Immature natural killer cell (primary cell): ENCODE results near the gene C19orf73. TPM values are rescaled to one million over a fixed set of nuclear protein-coding genes. Genes with fewer than 3 reads are reported as not detected.
A peak's percentile ranks its signal among the peaks of the same experiment; 100 is the strongest.

Experiments used
- DNase-seq, 3 donors: peaks; one replicate each; pipeline ENCODE4 v3.0.0; 2022; ENCODE audit warnings: mixed read lengths in 1 of 3
- H3K27ac Mint-ChIP-seq, 6 donors: one replicate each; pipeline ENCODE4 v1.8.0; 2020; ENCODE audit warnings: mixed read lengths in 6 of 6, mild to moderate bottlenecking in 5 of 6, inconsistent platforms in 4 of 6, moderate library complexity in 3 of 6
- H3K27me3 Mint-ChIP-seq, 3 donors: one replicate each; pipeline ENCODE4 v1.8.0; 2020 to 2021; ENCODE audit warnings: low read depth in 3 of 3, mild to moderate bottlenecking in 3 of 3, mixed read lengths in 3 of 3, moderate library complexity in 3 of 3, inconsistent platforms in 1 of 3
- H3K36me3 Mint-ChIP-seq, 3 donors: one replicate each; pipeline ENCODE4 v1.8.0; 2020; ENCODE audit warnings: mixed read lengths in 3 of 3, inconsistent platforms in 2 of 3, mild to moderate bottlenecking in 2 of 3
- H3K4me1 Mint-ChIP-seq, 2 donors: one replicate each; pipeline ENCODE4 v1.8.0; 2020; ENCODE audit warnings: inconsistent platforms in 2 of 2, mild to moderate bottlenecking in 2 of 2, mixed read lengths in 2 of 2, moderate library complexity in 1 of 2
- H3K4me3 Mint-ChIP-seq, 5 donors: one replicate each; pipeline ENCODE4 v1.8.0; 2020; ENCODE audit warnings: mild to moderate bottlenecking in 5 of 5, mixed read lengths in 5 of 5, inconsistent platforms in 3 of 5, moderate library complexity in 3 of 5
- H3K9me3 Mint-ChIP-seq, 6 donors: one replicate each; pipeline ENCODE4 v1.8.0; 2020; ENCODE audit warnings: mild to moderate bottlenecking in 6 of 6, mixed read lengths in 6 of 6, inconsistent platforms in 4 of 6, moderate library complexity in 3 of 6
- polyA plus RNA-seq, 3 donors: library from polyadenylated mRNA; unstranded; fragments of 300-500 nt; fragmentation: Illumina TruSeq; gene quantifications; one replicate each; pipeline ENCODE4 v1.2.3, GENCODE V29; 2021

The C19orf73 gene
- polyA plus RNA-seq, 3 donors from 2014 or later: 2.6 to 5.5 (median 3.6) TPM

DNA sequence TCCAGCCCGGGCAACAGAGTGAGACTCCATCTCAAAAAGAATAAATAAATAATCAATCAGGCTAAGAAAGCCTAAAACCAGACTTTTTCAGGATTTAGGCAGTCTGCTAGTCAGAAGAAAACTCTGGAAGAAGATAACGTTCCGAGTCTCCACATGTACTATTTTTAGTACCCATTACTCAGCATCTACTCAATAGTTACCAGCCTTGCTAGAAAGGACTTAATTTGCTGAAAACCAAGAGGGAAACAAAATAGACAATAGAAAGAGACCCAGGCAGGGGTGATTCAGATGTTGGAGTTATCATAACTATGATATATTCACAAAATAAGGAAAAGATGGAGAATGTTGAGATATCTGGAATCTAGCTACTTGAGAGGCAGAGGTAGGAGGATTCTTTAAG is 8.4 kb downstream of the C19orf73 start:
- peak overlapping the region in 1 of 6 donors; percentile 55 for H3K27ac Mint-ChIP-seq

GRCh38 chr19:49109569-49110233 is 9.2 kb downstream of the C19orf73 start:
- no peaks in the 10 kb centered on the region for H3K9me3 Mint-ChIP-seq
- H3K4me3 Mint-ChIP-seq: no peak overlapping the region
- peaks cover 11% of the 10 kb centered on the region in 2 donors for H3K4me1 Mint-ChIP-seq
- H3K27ac Mint-ChIP-seq: peak overlapping the region in 1 of 6 donors; percentile 1
- H3K36me3 Mint-ChIP-seq: peaks cover 16 to 24% (median 19%) of the 10 kb centered on the region in 3 donors
- DNase-seq: no peak
- H3K27me3 Mint-ChIP-seq: peaks cover 5 to 7% (median 6%) of the 10 kb centered on the region in 3 donors

More for the DNA sequence above, 8.4 kb downstream of the C19orf73 start:
- peaks cover 5 to 7% (median 6%) of the 10 kb centered on the region in 3 donors for H3K27me3 Mint-ChIP-seq
- no peak for DNase-seq
- peaks cover 15 to 18% of the 10 kb centered on the region in 2 donors for H3K4me1 Mint-ChIP-seq
- H3K9me3 Mint-ChIP-seq: no peaks in the 10 kb centered on the region
- peaks cover 10 to 19% (median 15%) of the 10 kb centered on the region in 3 donors for H3K36me3 Mint-ChIP-seq
- no peak overlapping the region for H3K4me3 Mint-ChIP-seq

DNA sequence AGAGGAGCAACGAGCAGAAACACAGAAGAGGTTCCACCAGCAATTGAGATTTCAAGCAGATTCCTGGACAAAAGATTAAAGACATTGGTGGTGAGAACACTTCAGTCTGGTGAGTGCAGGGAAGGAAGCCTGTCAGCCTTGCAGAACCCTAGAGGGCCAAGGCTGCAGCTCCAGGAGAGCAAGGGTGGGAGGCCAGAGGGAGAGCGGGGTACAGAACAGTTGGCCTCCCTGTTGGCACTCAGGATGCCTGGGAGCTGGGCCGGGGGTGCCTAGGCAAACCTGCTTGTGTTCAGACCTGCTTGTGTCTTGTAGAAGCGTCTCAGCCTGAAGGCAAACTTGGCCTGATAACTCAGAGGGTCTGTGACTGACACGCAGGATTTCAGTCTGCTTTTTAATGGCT is 9.9 kb downstream of the C19orf73 start:
- peaks cover 17 to 25% (median 19%) of the 10 kb centered on the region in 3 donors for H3K36me3 Mint-ChIP-seq
- H3K27ac Mint-ChIP-seq: peak overlapping the region in 3 of 6 donors; percentile 1 to 37 (median 19)
- no peak overlapping the region for H3K4me3 Mint-ChIP-seq
- peaks cover 5 to 7% (median 6%) of the 10 kb centered on the region in 3 donors for H3K27me3 Mint-ChIP-seq
- DNase-seq: no peak
- H3K9me3 Mint-ChIP-seq: no peaks in the 10 kb centered on the region
- peaks cover 10 to 11% of the 10 kb centered on the region in 2 donors for H3K4me1 Mint-ChIP-seq

DNA sequence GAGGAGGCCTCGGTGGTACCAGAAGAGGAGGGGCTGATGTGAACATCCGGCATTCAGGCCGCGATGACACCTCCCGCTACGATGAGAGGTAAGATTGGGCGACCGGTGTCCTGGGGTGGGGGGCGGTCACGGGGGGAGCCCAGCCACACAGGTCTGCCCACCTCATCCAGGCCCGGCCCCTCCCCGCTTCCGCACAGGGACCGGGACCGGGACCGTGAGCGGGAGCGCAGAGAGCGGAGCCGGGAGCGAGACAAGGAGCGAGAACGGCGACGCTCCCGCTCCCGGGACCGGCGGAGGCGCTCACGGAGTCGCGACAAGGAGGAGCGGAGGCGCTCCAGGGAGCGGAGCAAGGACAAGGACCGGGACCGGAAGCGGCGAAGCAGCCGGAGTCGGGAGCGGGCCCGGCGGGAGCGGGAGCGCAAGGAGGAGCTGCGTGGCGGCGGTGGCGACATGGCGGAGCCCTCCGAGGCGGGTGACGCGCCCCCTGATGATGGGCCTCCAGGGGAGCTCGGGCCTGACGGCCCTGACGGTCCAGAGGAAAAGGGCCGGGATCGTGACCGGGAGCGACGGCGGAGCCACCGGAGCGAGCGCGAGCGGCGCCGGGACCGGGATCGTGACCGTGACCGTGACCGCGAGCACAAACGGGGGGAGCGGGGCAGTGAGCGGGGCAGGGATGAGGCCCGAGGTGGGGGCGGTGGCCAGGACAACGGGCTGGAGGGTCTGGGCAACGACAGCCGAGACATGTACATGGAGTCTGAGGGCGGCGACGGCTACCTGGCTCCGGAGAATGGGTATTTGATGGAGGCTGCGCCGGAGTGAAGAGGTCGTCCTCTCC is 11.1 kb downstream of the C19orf73 start:
- no peak for DNase-seq
- H3K9me3 Mint-ChIP-seq: no peaks in the 10 kb centered on the region
- H3K36me3 Mint-ChIP-seq: peaks cover 17 to 25% (median 19%) of the 10 kb centered on the region in 3 donors
- H3K27me3 Mint-ChIP-seq: peaks cover 5 to 7% (median 6%) of the 10 kb centered on the region in 3 donors
- H3K4me3 Mint-ChIP-seq: no peak overlapping the region
- peaks cover 0 to 1% of the 10 kb centered on the region in 2 donors for H3K4me1 Mint-ChIP-seq
- no peak overlapping the region for H3K27ac Mint-ChIP-seq

DNA sequence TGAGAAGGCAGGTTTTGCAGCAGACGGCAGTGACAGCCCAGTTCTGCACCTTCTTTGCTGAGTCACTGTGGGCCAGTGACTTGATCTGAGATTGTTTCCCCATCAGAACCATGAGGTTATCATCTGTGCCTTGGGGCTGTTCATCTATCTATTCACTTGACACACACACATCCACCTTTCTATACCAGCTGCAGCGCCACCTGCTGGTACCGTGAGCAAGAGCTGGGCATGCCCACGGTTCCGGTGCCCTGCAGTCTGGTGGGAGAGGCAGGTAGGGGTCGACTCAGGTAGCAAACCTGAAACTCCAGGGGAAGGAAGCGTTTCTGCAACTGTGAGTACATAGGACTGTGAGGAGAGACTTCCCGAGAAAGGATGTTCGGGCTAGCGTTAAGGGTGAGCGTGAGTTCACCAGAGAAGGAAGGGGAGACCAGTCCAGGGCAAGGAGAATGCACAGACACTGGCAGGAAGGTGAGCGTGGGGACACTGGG is 12.3 kb downstream of the C19orf73 start:
- Mint-ChIP-seq H3K4me1 (peaks cover 0 to 1% of the 10 kb centered on the region in 2 donors), H3K27ac (peak overlapping the region in 1 of 6 donors; percentile 17), H3K9me3 (no peaks in the 10 kb centered on the region), H3K27me3 (peaks cover 5 to 7% (median 6%) of the 10 kb centered on the region in 3 donors), H3K36me3 (peaks cover 17 to 25% (median 19%) of the 10 kb centered on the region in 3 donors), H3K4me3 (no peak overlapping the region)
- peak; percentile 35 to 47 (median 36) for DNase-seq

DNA sequence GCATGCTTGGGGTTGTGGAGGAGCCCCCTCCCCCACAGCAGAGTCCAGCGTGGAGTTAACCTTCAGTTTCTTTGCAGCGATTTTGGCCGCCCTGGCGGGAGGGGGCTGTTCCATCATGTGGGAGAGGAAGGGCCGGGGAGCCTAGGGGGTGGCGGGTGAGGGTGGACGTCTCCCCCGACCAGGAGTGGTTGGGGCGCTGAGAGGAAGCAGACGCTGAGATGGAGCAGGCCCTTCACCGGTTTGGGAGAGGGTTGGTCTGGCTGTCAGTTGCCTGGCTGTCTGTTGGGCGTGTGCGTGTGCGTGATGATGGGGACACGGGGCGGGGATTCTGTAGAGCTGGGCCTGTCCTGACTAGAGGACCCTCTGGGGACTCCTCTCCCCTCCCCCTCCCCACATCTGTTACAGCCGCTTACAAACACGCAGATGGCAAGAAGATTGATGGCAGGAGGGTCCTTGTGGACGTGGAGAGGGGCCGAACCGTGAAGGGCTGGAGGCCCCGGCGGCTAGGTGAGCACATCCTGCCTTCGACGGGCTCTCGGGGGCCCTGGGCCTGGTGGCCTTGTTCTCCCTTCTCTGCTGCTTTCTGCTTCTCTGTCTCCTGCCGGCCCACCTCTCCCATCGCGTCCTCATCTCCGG is 14.6 kb downstream of the C19orf73 start:
- no peak for DNase-seq
- peak overlapping the region in 2 of 6 donors; percentile 39 to 83 for H3K27ac Mint-ChIP-seq
- H3K36me3 Mint-ChIP-seq: peaks cover 21 to 31% (median 25%) of the 10 kb centered on the region in 3 donors
- no peak overlapping the region for H3K4me3 Mint-ChIP-seq
- H3K27me3 Mint-ChIP-seq: peaks cover 7 to 8% (median 8%) of the 10 kb centered on the region in 3 donors
- peaks cover 0 to 1% of the 10 kb centered on the region in 2 donors for H3K4me1 Mint-ChIP-seq
- H3K9me3 Mint-ChIP-seq: no peaks in the 10 kb centered on the region

- H3K4me1 Mint-ChIP-seq: peaks cover 0 to 1% of the 10 kb centered on the region in 2 donors
- H3K36me3 Mint-ChIP-seq: peaks cover 18 to 31% (median 23%) of the 10 kb centered on the region in 3 donors
- peaks cover 6 to 8% (median 8%) of the 10 kb centered on the region in 3 donors for H3K27me3 Mint-ChIP-seq
- DNase-seq: no peak
- H3K27ac Mint-ChIP-seq: no peak overlapping the region
- H3K4me3 Mint-ChIP-seq: no peak overlapping the region
- H3K9me3 Mint-ChIP-seq: no peaks in the 10 kb centered on the region
Measured at GRCh38 chr19:49103331-49104085, 15.4 kb downstream of the C19orf73 start.

- H3K4me1 Mint-ChIP-seq: peaks cover 3 to 8% of the 10 kb centered on the region in 2 donors
- peaks cover 18 to 36% (median 22%) of the 10 kb centered on the region in 3 donors for H3K36me3 Mint-ChIP-seq
- peaks cover 3 to 9% (median 6%) of the 10 kb centered on the region in 3 donors for H3K27me3 Mint-ChIP-seq
- no peaks in the 10 kb centered on the region for H3K9me3 Mint-ChIP-seq
- H3K4me3 Mint-ChIP-seq: no peak overlapping the region
- DNase-seq: no peak
- H3K27ac Mint-ChIP-seq: no peak overlapping the region
Measured at GRCh38 chr19:49102303-49102702, 16.6 kb downstream of the C19orf73 start.

GRCh38 chr19:49101160-49101559 is 17.8 kb downstream of the C19orf73 start:
- Mint-ChIP-seq H3K27ac (no peak overlapping the region), H3K27me3 (peaks cover 2 to 5% (median 2%) of the 10 kb centered on the region in 3 donors), H3K4me1 (peaks cover 1 to 10% of the 10 kb centered on the region in 2 donors), H3K36me3 (peaks cover 11 to 27% (median 13%) of the 10 kb centered on the region in 3 donors), H3K4me3 (no peak overlapping the region), H3K9me3 (no peaks in the 10 kb centered on the region)
- DNase-seq: no peak

GRCh38 chr19:49098795-49099194 is 20.1 kb downstream of the C19orf73 start:
- H3K27me3 Mint-ChIP-seq: peaks cover 2% of the 10 kb centered on the region in 3 donors
- no peak overlapping the region for H3K27ac Mint-ChIP-seq
- no peak overlapping the region for H3K4me3 Mint-ChIP-seq
- no peaks in the 10 kb centered on the region for H3K9me3 Mint-ChIP-seq
- H3K4me1 Mint-ChIP-seq: peaks cover 4 to 19% of the 10 kb centered on the region in 2 donors
- peaks cover 4 to 28% (median 9%) of the 10 kb centered on the region in 3 donors for H3K36me3 Mint-ChIP-seq
- DNase-seq: no peak

DNA sequence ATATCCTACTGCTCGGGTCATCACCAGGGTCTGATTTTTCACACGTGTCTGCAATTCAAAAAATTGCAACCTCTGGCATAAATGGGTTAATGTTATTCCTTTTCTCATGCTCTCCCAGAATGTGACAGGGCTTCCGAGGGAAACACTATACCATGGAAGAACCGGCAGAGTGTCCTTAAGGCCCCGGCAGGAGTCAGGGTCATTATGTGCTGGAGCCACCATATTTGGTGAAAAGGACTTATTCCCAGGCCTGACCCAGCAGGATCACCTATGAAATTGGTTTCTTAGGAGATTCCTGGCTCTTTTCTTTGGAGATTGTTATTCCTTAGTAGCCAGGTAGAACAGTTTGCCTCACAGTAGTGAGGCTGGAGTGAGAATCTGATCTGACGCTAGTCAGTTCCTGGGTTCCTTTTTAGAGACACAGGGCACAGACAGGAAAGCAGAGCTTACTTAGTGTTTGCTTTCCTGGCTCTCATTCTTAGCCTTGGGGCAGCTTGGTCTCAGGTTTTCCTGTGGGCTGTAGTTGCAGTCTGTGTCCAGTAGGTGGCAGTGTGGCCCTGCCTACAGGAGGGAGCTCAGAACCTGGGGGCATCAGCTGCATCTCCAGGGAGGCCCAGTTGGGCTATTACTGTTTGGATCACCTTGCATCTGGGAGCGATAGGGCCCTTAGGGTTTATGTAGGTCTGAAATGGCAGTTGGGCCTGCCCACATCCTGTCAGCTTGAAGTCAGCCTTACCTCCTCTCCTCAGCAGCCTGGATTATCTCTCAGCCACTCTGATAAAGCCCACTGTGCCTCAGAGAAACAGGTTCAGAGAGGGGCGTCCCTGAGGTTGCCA is 21.3 kb downstream of the C19orf73 start:
- H3K9me3 Mint-ChIP-seq: no peaks in the 10 kb centered on the region
- H3K4me1 Mint-ChIP-seq: peaks cover 4 to 19% of the 10 kb centered on the region in 2 donors
- no peak overlapping the region for H3K4me3 Mint-ChIP-seq
- peaks cover 2% of the 10 kb centered on the region in 3 donors for H3K27me3 Mint-ChIP-seq
- H3K27ac Mint-ChIP-seq: peak overlapping the region in 2 of 6 donors; percentile 17 to 28
- peak; percentile 69 to 76 (median 72) for DNase-seq
- peaks cover 4 to 28% (median 11%) of the 10 kb centered on the region in 3 donors for H3K36me3 Mint-ChIP-seq
